Nephron (organoid): ENCODE measurements around the gene HIF1AN.

Experiments
- H3K27ac Mint-ChIP-seq, 3 experiments: 2 replicates each; pipeline ENCODE4 v1.8.0; 2020; ENCODE audit warnings: mixed read lengths in 3 of 3, mild to moderate bottlenecking in 2 of 3, moderate library complexity in 1 of 3
- H3K27me3 Mint-ChIP-seq: 2 replicates; pipeline ENCODE4 v1.8.0; 2021; ENCODE audit warnings: low read depth, mild to moderate bottlenecking, moderate library complexity, mixed read lengths
- H3K36me3 Mint-ChIP-seq: 2 replicates; pipeline ENCODE4 v1.8.0; 2020; ENCODE audit warnings: low read depth, mixed read lengths
- H3K4me1 Mint-ChIP-seq: 2 replicates; pipeline ENCODE4 v1.8.0; 2020; ENCODE audit warnings: mixed read lengths
- H3K4me3 Mint-ChIP-seq, 3 experiments: 2 replicates each; pipeline ENCODE4 v1.8.0; 2020; ENCODE audit warnings: mild to moderate bottlenecking in 3 of 3, mixed read lengths in 3 of 3, moderate library complexity in 2 of 3
- H3K9me3 Mint-ChIP-seq: 2 replicates; pipeline ENCODE4 v1.8.0; 2020; ENCODE audit warnings: mixed read lengths
- TF ChIP-seq, protein P1 (sequence below), 3 experiments: fragments of 200-600 bp; sonication (generic); IDR thresholded peaks; one replicate each; pipeline ENCODE4 v1.5.0; 2021; ENCODE audit warnings: antibody characterized with exemption in 3 of 3; ENCODE audit not compliant: unreplicated experiment in 3 of 3

HIF1AN gene

DNA sequence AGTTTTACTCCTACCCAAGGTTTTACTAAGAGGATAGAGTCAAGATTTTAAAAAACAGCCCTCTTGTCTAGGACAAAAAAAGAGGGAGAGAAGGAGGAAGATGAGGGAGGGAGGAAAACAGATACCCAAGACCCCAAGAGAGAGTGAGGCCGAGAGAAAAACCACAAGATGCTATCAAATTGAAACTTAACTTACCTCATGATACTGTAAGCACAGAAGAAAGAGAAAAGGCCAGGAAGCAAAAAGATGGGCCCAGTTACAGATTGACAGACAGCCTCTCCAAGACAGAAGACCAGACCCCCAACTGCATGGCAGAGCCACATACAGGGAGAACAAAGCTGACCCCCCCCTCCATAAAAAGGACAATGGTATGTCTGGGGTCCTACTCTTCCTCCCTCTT lies 27.5 kb upstream of the HIF1AN start:
- H3K27me3 Mint-ChIP-seq, result no peaks in the 10 kb centered on the region
- H3K4me3 Mint-ChIP-seq, result no peak overlapping the region
- H3K4me1 Mint-ChIP-seq, result peaks cover 10% of the 10 kb centered on the region
- no peak overlapping the region for H3K27ac Mint-ChIP-seq
- no peaks in the 10 kb centered on the region for H3K9me3 Mint-ChIP-seq
- TF ChIP-seq, protein P1, sequence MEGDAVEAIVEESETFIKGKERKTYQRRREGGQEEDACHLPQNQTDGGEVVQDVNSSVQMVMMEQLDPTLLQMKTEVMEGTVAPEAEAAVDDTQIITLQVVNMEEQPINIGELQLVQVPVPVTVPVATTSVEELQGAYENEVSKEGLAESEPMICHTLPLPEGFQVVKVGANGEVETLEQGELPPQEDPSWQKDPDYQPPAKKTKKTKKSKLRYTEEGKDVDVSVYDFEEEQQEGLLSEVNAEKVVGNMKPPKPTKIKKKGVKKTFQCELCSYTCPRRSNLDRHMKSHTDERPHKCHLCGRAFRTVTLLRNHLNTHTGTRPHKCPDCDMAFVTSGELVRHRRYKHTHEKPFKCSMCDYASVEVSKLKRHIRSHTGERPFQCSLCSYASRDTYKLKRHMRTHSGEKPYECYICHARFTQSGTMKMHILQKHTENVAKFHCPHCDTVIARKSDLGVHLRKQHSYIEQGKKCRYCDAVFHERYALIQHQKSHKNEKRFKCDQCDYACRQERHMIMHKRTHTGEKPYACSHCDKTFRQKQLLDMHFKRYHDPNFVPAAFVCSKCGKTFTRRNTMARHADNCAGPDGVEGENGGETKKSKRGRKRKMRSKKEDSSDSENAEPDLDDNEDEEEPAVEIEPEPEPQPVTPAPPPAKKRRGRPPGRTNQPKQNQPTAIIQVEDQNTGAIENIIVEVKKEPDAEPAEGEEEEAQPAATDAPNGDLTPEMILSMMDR (IDR thresholded peaks at IDR 0.05; ENCODE audit: unreplicated experiment in 3 of 3), result no peak
- H3K36me3 Mint-ChIP-seq, result peaks cover 9% of the 10 kb centered on the region

DNA sequence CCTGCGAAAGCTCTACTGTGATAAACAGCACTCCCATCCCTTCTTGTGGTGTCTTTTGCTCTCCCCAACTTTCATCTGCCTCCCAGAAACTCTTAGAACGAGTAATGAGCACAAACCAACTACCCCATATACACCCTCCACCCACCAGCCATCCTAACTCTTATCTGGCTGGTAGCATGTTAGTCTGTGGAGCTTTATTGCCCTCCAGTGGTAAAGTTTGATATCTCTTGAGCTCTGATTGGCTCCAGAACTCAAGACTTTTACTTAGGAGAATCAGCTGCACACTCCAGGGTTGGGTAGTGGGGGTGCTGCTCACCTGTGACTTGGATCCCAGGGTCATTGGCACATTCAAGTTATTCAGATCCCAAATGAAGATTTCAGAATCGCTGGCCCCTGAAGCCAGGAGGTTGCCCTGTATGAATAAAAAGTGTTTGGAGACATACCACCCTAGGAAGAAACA lies 27.0 kb upstream of the HIF1AN start:
- H3K4me3 Mint-ChIP-seq, result no peak overlapping the region
- TF ChIP-seq, protein P1 (IDR thresholded peaks at IDR 0.05; ENCODE audit: unreplicated experiment in 3 of 3), result peak; percentile 60 to 64 (median 63)
- H3K4me1 Mint-ChIP-seq, result peaks cover 8% of the 10 kb centered on the region
- H3K27ac Mint-ChIP-seq, result no peak overlapping the region
- H3K36me3 Mint-ChIP-seq, result peaks cover 9% of the 10 kb centered on the region
- H3K27me3 Mint-ChIP-seq, result no peaks in the 10 kb centered on the region
- no peaks in the 10 kb centered on the region for H3K9me3 Mint-ChIP-seq

DNA sequence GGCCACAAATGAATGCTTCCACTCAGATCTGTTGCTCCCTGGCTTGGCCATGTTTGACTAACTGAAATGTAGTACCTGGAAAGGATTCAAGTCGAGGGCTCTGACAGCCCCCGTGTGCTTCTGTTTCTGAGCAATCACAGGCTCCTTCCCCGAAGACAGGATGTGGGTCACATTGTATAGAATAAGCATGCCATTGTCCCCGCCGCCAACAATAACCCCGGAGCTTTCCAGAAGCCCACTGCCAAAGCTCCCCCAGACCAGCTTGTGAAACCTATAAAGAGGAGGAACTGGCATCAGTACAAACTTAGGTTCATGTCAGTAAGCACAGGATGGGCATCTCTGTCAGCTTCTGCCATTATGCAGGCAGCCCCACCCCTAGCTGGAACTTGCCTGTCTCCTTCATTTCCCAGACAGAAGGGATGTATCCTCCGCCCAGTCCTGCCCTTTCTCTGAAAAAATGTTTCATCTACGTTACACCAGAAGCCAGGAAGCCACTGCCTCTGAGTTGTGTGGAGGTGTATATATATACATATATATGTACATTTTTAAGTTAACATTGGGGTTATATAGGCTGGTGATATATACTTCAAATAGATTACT lies 26.4 kb upstream of the HIF1AN start:
- peaks cover 2% of the 10 kb centered on the region for H3K4me1 Mint-ChIP-seq
- no peaks in the 10 kb centered on the region for H3K27me3 Mint-ChIP-seq
- no peak overlapping the region for H3K27ac Mint-ChIP-seq
- no peaks in the 10 kb centered on the region for H3K9me3 Mint-ChIP-seq
- peaks cover 9% of the 10 kb centered on the region for H3K36me3 Mint-ChIP-seq
- no peak overlapping the region for H3K4me3 Mint-ChIP-seq
- TF ChIP-seq, protein P1 (IDR thresholded peaks at IDR 0.05; ENCODE audit: unreplicated experiment in 3 of 3), result no peak

DNA sequence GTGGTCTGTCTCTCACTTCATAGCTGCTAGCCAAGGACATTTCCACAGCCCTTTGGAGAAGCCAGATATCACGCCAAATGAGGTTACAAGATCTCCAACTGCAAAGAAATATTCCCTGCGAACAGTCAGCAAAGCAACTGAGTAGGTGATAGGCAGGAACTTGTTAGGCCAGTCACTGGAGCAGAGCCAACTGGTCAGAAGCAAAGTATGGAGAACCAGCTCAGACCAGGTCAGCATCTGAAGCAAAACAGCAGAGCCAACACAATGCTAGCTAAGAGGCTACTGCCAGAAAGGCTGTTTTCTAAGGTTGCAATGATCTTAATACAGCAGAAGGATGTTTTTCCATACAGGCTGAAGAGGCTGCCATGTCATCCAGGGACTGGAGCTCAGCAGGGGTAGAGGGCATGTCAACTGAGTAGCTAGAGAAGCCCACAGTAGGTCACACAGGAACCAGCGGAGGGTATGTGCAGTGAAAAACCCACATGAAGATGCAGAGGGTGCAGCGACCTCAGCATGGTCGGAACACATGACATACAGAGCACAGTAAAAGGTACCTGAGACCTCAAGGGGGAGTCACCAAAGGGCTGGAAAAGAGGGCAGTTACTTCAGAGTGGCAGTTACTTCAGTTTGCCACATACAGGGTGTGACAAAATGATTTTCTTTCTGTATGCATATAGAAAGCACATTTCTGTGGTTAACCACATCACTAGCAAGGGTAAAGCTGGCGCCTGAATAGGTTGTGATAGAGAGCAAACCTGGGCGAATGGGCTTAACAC lies 25.0 kb upstream of the HIF1AN start:
- no peaks in the 10 kb centered on the region for H3K27me3 Mint-ChIP-seq

DNA sequence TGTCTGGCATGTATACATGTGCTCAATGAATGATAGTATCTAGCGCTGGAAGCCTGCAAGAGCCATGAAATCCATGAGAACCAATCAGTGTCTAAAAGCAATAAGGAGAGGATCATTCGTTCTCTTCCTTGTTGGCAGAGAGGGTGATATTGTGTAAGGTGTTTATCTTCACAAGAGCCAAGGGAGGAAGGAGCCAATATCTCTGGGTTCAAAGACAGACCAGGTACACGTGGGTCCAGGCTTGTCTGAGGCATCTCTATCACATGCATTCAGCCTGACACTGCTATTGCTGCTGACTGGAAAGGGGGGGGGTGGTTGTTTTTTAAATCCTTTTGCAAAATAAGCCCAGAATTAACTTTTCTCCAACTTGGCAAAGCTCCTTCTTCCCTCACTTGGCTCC lies 20.1 kb upstream of the HIF1AN start:
- Mint-ChIP-seq H3K27me3 (peaks cover 26% of the 10 kb centered on the region), H3K36me3 (peaks cover 10% of the 10 kb centered on the region), H3K4me1 (peaks cover 5% of the 10 kb centered on the region), H3K4me3 (no peak overlapping the region), H3K27ac (no peak overlapping the region), H3K9me3 (no peaks in the 10 kb centered on the region)
- TF ChIP-seq, protein P1 (IDR thresholded peaks at IDR 0.05; ENCODE audit: unreplicated experiment in 3 of 3), result no peak

More for the DNA sequence above, 25.0 kb upstream of the HIF1AN start:
- TF ChIP-seq, protein P1 (IDR thresholded peaks at IDR 0.05; ENCODE audit: unreplicated experiment in 3 of 3), result no peak
- no peaks in the 10 kb centered on the region for H3K4me1 Mint-ChIP-seq
- H3K27ac Mint-ChIP-seq, result no peak overlapping the region
- H3K36me3 Mint-ChIP-seq, result peaks cover 13% of the 10 kb centered on the region
- H3K4me3 Mint-ChIP-seq, result no peak overlapping the region
- H3K9me3 Mint-ChIP-seq, result no peaks in the 10 kb centered on the region
